Posterior cingulate gyrus (tissue), 11 donors: ENCODE results near the gene SSH2.
A peak's percentile ranks its signal among the peaks of the same experiment; 100 is the strongest.
"Not testable (repeated sequence)": the region's sequence is repeated elsewhere in the genome, so short reads cannot be mapped to it uniquely, and the experiment has no call there.

ENCODE experiments used
- DNase-seq, 10 donors: peaks; one replicate each; pipeline versions ENCODE4 v3.0.0 to v3.0.0-alpha.2; 2020 to 2021; ENCODE audit warnings: mixed read lengths in 3 of 10
- intact Hi-C: fragments of 100-400 bp; cut with DNase I; formaldehyde crosslinking; loops from one replicate; pipeline ENCODE4 v1.15.1; 2023

The SSH2 gene

GRCh38 chr17:29757788-29758187 lies 172.2 kb downstream of the SSH2 start:
- DNase-seq = no peak
- intact Hi-C loops = no loop called here

- DNase-seq = no peak
- intact Hi-C loops = no loop called here
Measured at GRCh38 chr17:29753845-29754439, 176.1 kb downstream of the SSH2 start.

GRCh38 chr17:29749045-29749825 lies 180.8 kb downstream of the SSH2 start:
- no peak for DNase-seq
- intact Hi-C loops = loop anchor here (10.0 kb wide), 1 partner anchor 64 kb away; no protein-coding TSS in a partner anchor

- no peak for DNase-seq
- intact Hi-C loops = loop anchor here (10.0 kb wide), 1 partner anchor 64 kb away; no protein-coding TSS in a partner anchor
Measured at GRCh38 chr17:29748400-29748799, 181.6 kb downstream of the SSH2 start.

GRCh38 chr17:29747660-29748059 lies 182.4 kb downstream of the SSH2 start:
- DNase-seq = no peak
- intact Hi-C loops = loop anchor here (10.0 kb wide), 1 partner anchor 63 kb away; no protein-coding TSS in a partner anchor

GRCh38 chr17:29746669-29747068 lies 183.4 kb downstream of the SSH2 start:
- no peak for DNase-seq
- intact Hi-C loops = loop anchor here (10.0 kb wide), 1 partner anchor 62 kb away; no protein-coding TSS in a partner anchor

GRCh38 chr17:29744121-29744520 lies 185.9 kb downstream of the SSH2 start:
- intact Hi-C loops = loop anchor here (10.0 kb wide), 1 partner anchor 59 kb away; no protein-coding TSS in a partner anchor
- peak in 1 of 10 donors; percentile 61 for DNase-seq

GRCh38 chr17:29742210-29742513 lies 187.9 kb downstream of the SSH2 start:
- intact Hi-C loops = loop anchor here (10.0 kb wide), 1 partner anchor 57 kb away; no protein-coding TSS in a partner anchor
- no peak for DNase-seq

- intact Hi-C loops = loop anchor here (10.0 kb wide), 1 partner anchor 55 kb away; no protein-coding TSS in a partner anchor
- peak in 1 of 10 donors; percentile 23 for DNase-seq
Measured at GRCh38 chr17:29740017-29740416, 190.0 kb downstream of the SSH2 start.

- intact Hi-C loops = no loop called here
- DNase-seq = no peak
Measured at GRCh38 chr17:29734640-29735039, 195.4 kb downstream of the SSH2 start.

GRCh38 chr17:29733166-29733565 lies 196.9 kb downstream of the SSH2 start:
- intact Hi-C loops = no loop called here
- no peak for DNase-seq

GRCh38 chr17:29732613-29733012 lies 197.4 kb downstream of the SSH2 start:
- intact Hi-C loops = no loop called here

GRCh38 chr17:29732209-29732608 lies 197.8 kb downstream of the SSH2 start:
- intact Hi-C loops = no loop called here
- no peak for DNase-seq

More at GRCh38 chr17:29732613-29733012, 197.4 kb downstream of the SSH2 start:
- no peak for DNase-seq

- intact Hi-C loops = no loop called here
- no peak for DNase-seq
Measured at GRCh38 chr17:29731589-29731929, 198.5 kb downstream of the SSH2 start.

- intact Hi-C loops = no loop called here
- DNase-seq = no peak
Measured at GRCh38 chr17:29728490-29728889, 201.5 kb downstream of the SSH2 start.

- intact Hi-C loops = no loop called here
Measured at GRCh38 chr17:29726715-29727252, 203.2 kb downstream of the SSH2 start.

GRCh38 chr17:29725408-29725807 lies 204.6 kb downstream of the SSH2 start:
- intact Hi-C loops = not testable (repeated sequence)

More at GRCh38 chr17:29726715-29727252, 203.2 kb downstream of the SSH2 start:
- no peak for DNase-seq

GRCh38 chr17:29723278-29724047 lies 206.6 kb downstream of the SSH2 start:
- no peak for DNase-seq
- intact Hi-C loops = no loop called here

More at GRCh38 chr17:29725408-29725807, 204.6 kb downstream of the SSH2 start:
- DNase-seq = not testable (repeated sequence)

GRCh38 chr17:29722411-29723198 lies 207.4 kb downstream of the SSH2 start:
- DNase-seq = peak in 1 of 10 donors; percentile 54
- intact Hi-C loops = no loop called here

- intact Hi-C loops = no loop called here
- no peak for DNase-seq
Measured at GRCh38 chr17:29720551-29720950, 209.5 kb downstream of the SSH2 start.
